Stomach (tissue), 4 donors: ENCODE measurements around the gene ELF1.

Experiments used
- POLR2A ChIP-seq, 4 donors: fragments of 450-650 bp; IDR thresholded peaks; one replicate each; pipeline ENCODE4 v1.6.1; 2016; ENCODE audit warnings: antibody characterized with exemption in 4 of 4, control low read depth in 2 of 4, mild to moderate bottlenecking in 1 of 4, moderate library complexity in 1 of 4
- POLR2AphosphoS5 ChIP-seq, 3 donors: sonication (generic); formaldehyde crosslinking; IDR thresholded peaks; one replicate each; pipeline ENCODE4 v1.6.1; 2016; ENCODE audit warnings: antibody characterized with exemption in 3 of 3
- TF ChIP-seq, protein P1 (sequence below), 7 experiments: fragments of 450-650 bp in 4 of 7; fragments of 200-600 bp in 3 of 7; sonication (generic) in 3 of 7; IDR thresholded peaks; one replicate each; pipeline ENCODE4 v1.5.1; 2016 to 2019; ENCODE audit warnings: antibody characterized with exemption in 7 of 7, control low read depth in 2 of 7, mild to moderate bottlenecking in 1 of 7

DNA sequence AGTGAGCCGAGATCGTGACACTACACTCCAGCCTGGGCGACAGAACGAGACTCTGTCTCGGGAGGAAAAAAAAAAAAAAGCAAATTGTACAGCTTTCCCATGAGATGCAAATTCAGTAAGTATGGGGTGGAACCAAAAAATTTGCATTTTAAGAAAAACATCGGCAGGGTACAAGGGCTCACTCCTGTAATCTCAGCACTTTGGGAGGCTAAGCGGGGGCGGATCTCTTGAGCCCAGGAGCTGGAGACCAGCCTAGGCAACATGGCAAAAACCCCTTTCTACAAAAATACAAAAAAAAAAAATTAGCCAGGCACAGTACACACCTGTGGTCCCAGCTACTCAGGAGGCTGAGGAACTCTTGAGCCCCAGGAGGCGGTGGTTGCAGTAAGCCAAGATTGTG, 91.2 kb downstream of the ELF1 start:
- TF ChIP-seq POLR2A (IDR thresholded peaks at IDR 0.05) = no peak
- no peak for TF ChIP-seq POLR2AphosphoS5 (IDR thresholded peaks at IDR 0.05)
- TF ChIP-seq, protein P1, sequence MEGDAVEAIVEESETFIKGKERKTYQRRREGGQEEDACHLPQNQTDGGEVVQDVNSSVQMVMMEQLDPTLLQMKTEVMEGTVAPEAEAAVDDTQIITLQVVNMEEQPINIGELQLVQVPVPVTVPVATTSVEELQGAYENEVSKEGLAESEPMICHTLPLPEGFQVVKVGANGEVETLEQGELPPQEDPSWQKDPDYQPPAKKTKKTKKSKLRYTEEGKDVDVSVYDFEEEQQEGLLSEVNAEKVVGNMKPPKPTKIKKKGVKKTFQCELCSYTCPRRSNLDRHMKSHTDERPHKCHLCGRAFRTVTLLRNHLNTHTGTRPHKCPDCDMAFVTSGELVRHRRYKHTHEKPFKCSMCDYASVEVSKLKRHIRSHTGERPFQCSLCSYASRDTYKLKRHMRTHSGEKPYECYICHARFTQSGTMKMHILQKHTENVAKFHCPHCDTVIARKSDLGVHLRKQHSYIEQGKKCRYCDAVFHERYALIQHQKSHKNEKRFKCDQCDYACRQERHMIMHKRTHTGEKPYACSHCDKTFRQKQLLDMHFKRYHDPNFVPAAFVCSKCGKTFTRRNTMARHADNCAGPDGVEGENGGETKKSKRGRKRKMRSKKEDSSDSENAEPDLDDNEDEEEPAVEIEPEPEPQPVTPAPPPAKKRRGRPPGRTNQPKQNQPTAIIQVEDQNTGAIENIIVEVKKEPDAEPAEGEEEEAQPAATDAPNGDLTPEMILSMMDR (IDR thresholded peaks at IDR 0.05) = no peak
